ENCODE measurements around the gene NPHP4. TPM values are rescaled to one million over a fixed set of nuclear protein-coding genes. Genes with fewer than 3 reads are reported as not detected.
"Not testable (repeated sequence)": the region's sequence is repeated elsewhere in the genome, so short reads cannot be mapped to it uniquely, and the experiment has no call there.

NPHP4 gene
- total RNA-seq, 1 donor from 2014 or later, result 19.5 TPM

- intact Hi-C loops (cut with micrococcal nuclease), result loop anchor here (1.0 to 5.0 kb wide), 5 partner anchors 27 to 367 kb away; partner anchors contain the start of genes ACOT7 and RPL22
These were observed 33.3 kb upstream of the NPHP4 start for GRCh38 chr1:6025269-6026094.

GRCh38 chr1:6024376-6024775, 32.2 kb upstream of the NPHP4 start:
- intact Hi-C loops (cut with micrococcal nuclease), result no loop called here

- intact Hi-C loops (cut with micrococcal nuclease), result no loop called here
These were observed 31.1 kb upstream of the NPHP4 start for GRCh38 chr1:6023346-6023745.

GRCh38 chr1:6022193-6022592, 30.0 kb upstream of the NPHP4 start:
- intact Hi-C loops (cut with micrococcal nuclease), result no loop called here

- intact Hi-C loops (cut with micrococcal nuclease), result no loop called here
These were observed 27.1 kb upstream of the NPHP4 start for GRCh38 chr1:6019166-6019845.

GRCh38 chr1:6017654-6018053, 25.4 kb upstream of the NPHP4 start:
- intact Hi-C loops (cut with micrococcal nuclease), result not testable (repeated sequence)

GRCh38 chr1:6016191-6016865, 24.1 kb upstream of the NPHP4 start:
- intact Hi-C loops (cut with micrococcal nuclease), result no loop called here

GRCh38 chr1:6014130-6014999, 22.1 kb upstream of the NPHP4 start:
- intact Hi-C loops (cut with micrococcal nuclease), result no loop called here

GRCh38 chr1:6013491-6013890, 21.3 kb upstream of the NPHP4 start:
- intact Hi-C loops (cut with micrococcal nuclease), result no loop called here

- intact Hi-C loops (cut with micrococcal nuclease), result no loop called here
These were observed 20.5 kb upstream of the NPHP4 start for GRCh38 chr1:6012529-6013318.

- intact Hi-C loops (cut with micrococcal nuclease), result no loop called here
These were observed 19.7 kb upstream of the NPHP4 start for GRCh38 chr1:6011946-6012258.

- intact Hi-C loops (cut with micrococcal nuclease), result no loop called here
These were observed 19.1 kb upstream of the NPHP4 start for GRCh38 chr1:6011161-6011945.

GRCh38 chr1:6010554-6010953, 18.3 kb upstream of the NPHP4 start:
- intact Hi-C loops (cut with micrococcal nuclease), result no loop called here

- intact Hi-C loops (cut with micrococcal nuclease), result no loop called here
These were observed 17.2 kb upstream of the NPHP4 start for GRCh38 chr1:6009120-6010040.

- intact Hi-C loops (cut with micrococcal nuclease), result no loop called here
These were observed 16.5 kb upstream of the NPHP4 start for GRCh38 chr1:6008696-6009095.

GRCh38 chr1:6008084-6008415, 15.8 kb upstream of the NPHP4 start:
- intact Hi-C loops (cut with micrococcal nuclease), result no loop called here

GRCh38 chr1:6007318-6008083, 15.3 kb upstream of the NPHP4 start:
- intact Hi-C loops (cut with micrococcal nuclease), result no loop called here

GRCh38 chr1:6006882-6007281, 14.7 kb upstream of the NPHP4 start:
- intact Hi-C loops (cut with micrococcal nuclease), result no loop called here
